GM23338 (cell line): ENCODE results near the gene NUP98. TPM values are rescaled to one million over a fixed set of nuclear protein-coding genes. Genes with fewer than 3 reads are reported as not detected.

Experiments used
- CTCF ChIP-seq, 2 experiments: fragments of 200-600 bp in 1 of 2; sonication (generic) in 1 of 2; conservative IDR thresholded peaks; 2 replicates each; pipeline versions ENCODE4 v1.5.1 to v1.6.1; 2016 to 2017; ENCODE audit warnings: antibody characterized with exemption in 2 of 2, low read depth in 2 of 2, mild to moderate bottlenecking in 2 of 2, moderate library complexity in 1 of 2
- REST ChIP-seq: IDR thresholded peaks from one replicate; pipeline ENCODE4 v1.6.1; 2018; ENCODE audit warnings: antibody characterized with exemption; ENCODE audit not compliant: unreplicated experiment
- ZNF331 ChIP-seq: fragments of 250-450 bp; sonication (Bioruptor Pico); IDR thresholded peaks from 2 replicates; pipeline ENCODE4 v1.5.0; 2020; ENCODE audit warnings: low read depth, mild to moderate bottlenecking, moderate library complexity
- ZNF462 ChIP-seq: fragments of 250-450 bp; sonication (Bioruptor Pico); IDR thresholded peaks from 2 replicates; pipeline ENCODE4 v1.5.0; 2020; ENCODE audit warnings: mild to moderate bottlenecking, moderate library complexity
- polyA plus RNA-seq: library from polyadenylated mRNA; unstranded; fragments of >200 nt; fragmentation: Nextera tagmentation; extraction: Ambion mirVana; gene quantifications from 2 replicates; pipeline ENCODE4 v1.2.1, GENCODE V29; 2016
- total RNA-seq: library from RNA; depleted of rRNA; stranded (reverse); fragments of >200 nt; shearing (Covaris generic); gene quantifications from 2 replicates; pipeline ENCODE4 v1.2.3, GENCODE V29; 2014

The NUP98 gene
- total and polyA plus RNA-seq, 2 experiments from 2014 or later: 23.9 to 174 TPM

- no peak for TF ChIP-seq ZNF462 (CRISPR knock-in tag)
- no peak for TF ChIP-seq CTCF (conservative IDR thresholded peaks at IDR 0.05; ENCODE audit: low read depth in 2 of 2)
- no peak for TF ChIP-seq ZNF331 (CRISPR knock-in tag)
- TF ChIP-seq REST: no peak
Measured at GRCh38 chr11:3826721-3827120, 29.4 kb upstream of the NUP98 start (continued).
